ENCODE measurements around the gene KIRREL1. TPM values are rescaled to one million over a fixed set of nuclear protein-coding genes. Genes with fewer than 3 reads are reported as not detected.

Gene KIRREL1
- total RNA-seq, 6 experiments from 2014 or later, result 99.5 to 121 (median 107) TPM

- DNase-seq, result no peak
- Mint-ChIP-seq H3K27me3 (ENCODE audit: insufficient read depth) (peaks cover 19% of the 10 kb centered on the region), H3K36me3 (ENCODE audit: low read depth) (peaks cover 14% of the 10 kb centered on the region), H3K27ac (no peak overlapping the region), H3K4me3 (no peak overlapping the region), H3K9me3 (peaks cover 9% of the 10 kb centered on the region), H3K4me1 (ENCODE audit: low read depth) (peaks cover 6% of the 10 kb centered on the region)
- no peak for TF ChIP-seq CTCF (IDR thresholded peaks at IDR 0.05)
Measured at GRCh38 chr1:157975228-157975950, 18.1 kb upstream of the KIRREL1 start.

DNA sequence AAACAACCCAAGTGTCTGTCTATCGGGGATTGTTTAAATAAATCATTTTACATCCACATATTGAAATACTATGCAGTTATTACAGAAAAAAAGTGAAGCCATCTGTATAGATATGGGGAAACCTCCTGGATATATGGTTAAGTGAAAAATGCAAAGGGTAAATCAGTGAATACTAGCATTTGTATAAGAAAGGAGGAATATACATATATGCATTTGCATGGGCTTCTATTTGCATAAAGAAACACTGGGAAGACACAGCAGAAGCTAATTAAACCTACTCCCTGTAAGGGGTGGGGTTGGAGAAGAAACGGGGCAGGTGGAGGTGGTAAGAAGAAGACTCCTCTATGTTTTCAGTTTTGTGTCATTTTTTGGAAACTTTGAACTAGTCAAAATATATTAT, 16.6 kb upstream of the KIRREL1 start:
- H3K27me3 Mint-ChIP-seq (ENCODE audit: insufficient read depth), result peaks cover 21% of the 10 kb centered on the region
- no peak overlapping the region for H3K4me3 Mint-ChIP-seq
- peaks cover 13% of the 10 kb centered on the region for H3K36me3 Mint-ChIP-seq (ENCODE audit: low read depth)
- no peak for DNase-seq
- peaks cover 7% of the 10 kb centered on the region for H3K9me3 Mint-ChIP-seq
- TF ChIP-seq CTCF (IDR thresholded peaks at IDR 0.05), result no peak
- no peaks in the 10 kb centered on the region for H3K4me1 Mint-ChIP-seq (ENCODE audit: low read depth)
- no peak overlapping the region for H3K27ac Mint-ChIP-seq

GRCh38 chr1:157978586-157979403, 14.7 kb upstream of the KIRREL1 start:
- Mint-ChIP-seq H3K36me3 (ENCODE audit: low read depth) (no peaks in the 10 kb centered on the region), H3K4me1 (ENCODE audit: low read depth) (no peaks in the 10 kb centered on the region), H3K27me3 (ENCODE audit: insufficient read depth) (peaks cover 22% of the 10 kb centered on the region), H3K27ac (no peak overlapping the region), H3K9me3 (no peaks in the 10 kb centered on the region), H3K4me3 (no peak overlapping the region)
- DNase-seq, result no peak
- TF ChIP-seq CTCF (IDR thresholded peaks at IDR 0.05), result no peak

- Mint-ChIP-seq H3K4me3 (no peak overlapping the region), H3K4me1 (ENCODE audit: low read depth) (no peaks in the 10 kb centered on the region), H3K9me3 (no peaks in the 10 kb centered on the region), H3K27me3 (ENCODE audit: insufficient read depth) (peaks cover 21% of the 10 kb centered on the region), H3K27ac (no peak overlapping the region), H3K36me3 (ENCODE audit: low read depth) (no peaks in the 10 kb centered on the region)
- DNase-seq, result no peak
- no peak for TF ChIP-seq CTCF (IDR thresholded peaks at IDR 0.05)
Measured at GRCh38 chr1:157982136-157982535, 11.3 kb upstream of the KIRREL1 start.

- Mint-ChIP-seq H3K4me3 (no peak overlapping the region), H3K27ac (no peak overlapping the region), H3K9me3 (no peaks in the 10 kb centered on the region), H3K27me3 (ENCODE audit: insufficient read depth) (peaks cover 19% of the 10 kb centered on the region), H3K4me1 (ENCODE audit: low read depth) (no peaks in the 10 kb centered on the region), H3K36me3 (ENCODE audit: low read depth) (no peaks in the 10 kb centered on the region)
- TF ChIP-seq CTCF (IDR thresholded peaks at IDR 0.05), result no peak
- DNase-seq, result no peak
Measured at GRCh38 chr1:157983787-157984186, 9.7 kb upstream of the KIRREL1 start.

Measured in HFFc6 (cell line).